COLO668 (cell line): Measurements from ENCODE around the gene COL9A2.

Source experiments
- DNase-seq: peaks from one replicate; lab custom pipeline; 2025; ENCODE audit not compliant: unreplicated experiment; lab: John Stamatoyannopoulos, UW

The COL9A2 gene

GRCh38 chr1:40305451-40305850, 11.6 kb downstream of the COL9A2 start:
- DNase-seq = no peak

DNA sequence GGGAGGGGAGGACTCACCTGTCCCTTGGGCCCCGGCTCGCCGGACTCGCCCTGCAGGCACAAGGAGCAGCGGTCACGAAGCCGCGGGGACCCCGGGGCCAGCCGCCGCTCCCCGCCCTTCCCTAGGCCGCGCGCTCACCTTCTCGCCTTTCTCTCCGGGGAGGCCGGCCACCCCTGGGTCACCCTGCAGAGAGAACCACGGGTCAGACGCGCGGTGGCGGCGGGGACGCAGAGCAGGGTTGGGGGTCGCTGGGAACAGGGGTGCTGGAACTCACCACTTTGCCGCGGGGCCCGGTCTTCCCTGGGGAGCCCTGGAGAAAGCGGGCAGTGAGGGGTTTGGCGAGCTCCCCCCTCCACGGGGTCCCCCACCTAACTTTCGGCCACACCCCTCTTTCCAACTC, 13.3 kb downstream of the COL9A2 start:
- DNase-seq = no peak

DNA sequence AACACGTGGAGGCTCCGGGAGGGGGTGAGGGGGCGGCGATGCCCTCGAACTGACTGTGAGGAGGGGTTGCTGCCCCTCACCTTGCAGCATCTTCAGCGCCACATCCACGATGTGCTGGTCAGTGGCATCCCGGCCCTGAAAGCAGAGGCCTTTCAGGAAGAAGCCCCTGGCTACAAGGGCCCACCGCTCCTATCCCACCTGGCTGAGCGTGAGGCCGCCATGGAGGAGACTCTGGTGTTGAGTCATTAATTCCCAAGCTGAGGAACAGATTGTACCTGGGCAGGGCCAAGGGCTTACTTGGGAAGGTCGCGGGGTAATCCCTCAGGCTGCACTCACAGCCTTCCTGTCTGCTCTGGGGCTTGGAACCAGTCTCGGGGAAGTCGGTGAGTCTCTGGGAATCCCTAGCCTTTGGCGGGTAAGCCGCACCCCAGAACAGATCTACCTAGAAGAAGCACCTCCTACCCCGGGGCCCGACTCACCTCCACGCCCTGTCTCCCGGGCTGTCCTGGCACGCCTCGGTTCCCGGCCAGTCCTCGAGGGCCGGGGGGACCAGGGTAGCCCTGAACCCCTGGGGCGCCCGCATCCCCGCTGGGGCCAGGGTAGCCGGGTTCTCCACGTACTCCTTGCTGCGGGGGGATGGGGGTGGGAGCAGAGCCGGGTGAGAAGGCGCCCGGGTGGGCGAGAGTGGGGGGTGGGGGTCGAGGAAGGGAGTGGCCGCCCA, 13.9 kb downstream of the COL9A2 start:
- no peak for DNase-seq

DNA sequence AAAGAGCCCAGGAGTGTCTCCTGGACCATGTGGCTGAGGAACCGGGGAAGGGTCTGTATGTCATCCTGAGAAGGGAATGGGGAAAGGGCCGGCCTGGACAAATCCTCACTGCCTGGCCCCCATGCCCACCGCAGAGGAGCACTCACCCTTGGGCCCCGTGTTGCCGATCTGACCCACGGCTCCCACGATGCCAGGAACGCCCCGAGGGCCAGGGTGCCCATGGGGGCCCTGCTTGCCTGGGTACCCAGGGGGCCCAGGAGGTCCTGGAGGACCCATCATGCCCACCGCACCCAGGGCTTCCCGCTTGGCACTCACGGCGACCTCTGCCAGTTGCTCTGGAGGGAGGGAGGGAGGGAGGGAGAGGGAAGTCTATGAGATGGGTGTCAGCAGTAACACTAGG, 14.6 kb downstream of the COL9A2 start:
- DNase-seq = no peak

DNA sequence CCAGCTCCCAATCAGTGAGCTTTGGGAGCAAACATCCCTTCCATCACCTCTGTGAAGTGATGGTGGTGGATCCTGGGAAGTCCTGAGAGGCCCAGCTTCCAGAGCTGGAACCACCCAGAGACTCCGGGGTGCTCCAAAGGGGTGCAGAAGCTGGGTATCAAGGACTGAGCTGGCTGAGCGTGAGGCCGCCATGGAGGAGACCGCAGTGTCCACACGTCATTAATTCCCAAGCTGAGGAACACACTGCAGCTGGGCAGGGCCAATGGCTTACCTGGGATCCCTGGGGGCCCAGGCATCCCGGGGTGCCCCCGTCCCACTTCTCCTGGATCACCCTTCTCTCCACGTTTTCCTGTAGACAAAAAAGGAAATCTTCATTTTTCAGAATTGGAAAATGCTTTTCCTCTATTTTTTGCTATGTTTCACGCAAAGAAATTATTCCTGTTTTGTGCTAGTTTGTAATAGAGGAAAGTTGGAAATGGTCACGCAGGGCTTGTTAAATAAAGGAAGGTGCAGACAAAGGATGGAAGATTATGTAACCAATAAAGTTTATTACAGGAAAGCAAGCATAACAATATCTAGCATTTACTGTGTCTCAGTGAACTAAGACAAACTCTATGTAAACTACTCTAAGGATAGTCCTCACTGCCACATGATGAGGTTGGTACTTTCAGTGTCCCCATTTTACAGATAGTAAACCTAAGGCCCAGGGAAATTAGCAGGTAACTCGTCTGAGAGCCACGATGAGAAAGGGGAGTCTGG, 15.4 kb downstream of the COL9A2 start:
- DNase-seq = no peak

DNA sequence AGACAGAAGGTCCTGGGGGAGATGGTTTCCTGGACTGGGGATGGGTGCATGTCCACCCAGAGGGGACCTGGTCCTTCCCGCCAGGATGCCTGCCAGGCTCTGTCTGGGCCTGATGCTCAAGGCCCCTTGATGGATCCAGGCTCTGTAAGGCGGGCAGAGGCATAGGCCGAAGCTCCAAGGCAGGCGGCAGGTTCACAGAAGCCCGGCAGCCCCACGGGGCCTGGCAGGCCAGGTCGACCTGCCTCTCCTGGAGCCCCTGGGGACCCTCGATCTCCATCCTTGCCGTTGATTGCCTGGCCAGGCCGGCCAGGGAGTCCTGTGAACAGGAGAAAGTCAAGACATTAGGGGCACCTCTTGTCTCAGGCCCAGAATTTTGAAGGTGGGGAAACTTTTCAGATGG, 16.0 kb downstream of the COL9A2 start:
- no peak for DNase-seq

- no peak for DNase-seq
Measured at GRCh38 chr1:40300651-40301050, 16.4 kb downstream of the COL9A2 start.

DNA sequence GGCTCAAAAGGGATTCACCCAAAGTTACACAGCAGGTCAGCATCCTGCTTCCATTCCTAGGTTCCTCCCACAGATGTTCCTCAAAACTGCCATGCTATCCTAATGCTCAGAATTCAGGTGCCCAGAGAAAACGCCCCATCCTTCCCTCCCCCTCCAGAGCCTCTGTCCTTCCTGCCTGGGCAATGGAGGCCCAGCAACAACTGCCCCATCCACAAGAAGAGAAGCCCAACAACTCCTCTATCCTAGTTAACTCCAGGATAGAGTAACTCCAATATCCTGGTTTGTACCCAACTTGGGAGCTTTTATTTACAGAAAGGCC, 16.9 kb downstream of the COL9A2 start:
- no peak for DNase-seq

- no peak for DNase-seq
Measured at GRCh38 chr1:40299366-40300248, 17.5 kb downstream of the COL9A2 start.

DNA sequence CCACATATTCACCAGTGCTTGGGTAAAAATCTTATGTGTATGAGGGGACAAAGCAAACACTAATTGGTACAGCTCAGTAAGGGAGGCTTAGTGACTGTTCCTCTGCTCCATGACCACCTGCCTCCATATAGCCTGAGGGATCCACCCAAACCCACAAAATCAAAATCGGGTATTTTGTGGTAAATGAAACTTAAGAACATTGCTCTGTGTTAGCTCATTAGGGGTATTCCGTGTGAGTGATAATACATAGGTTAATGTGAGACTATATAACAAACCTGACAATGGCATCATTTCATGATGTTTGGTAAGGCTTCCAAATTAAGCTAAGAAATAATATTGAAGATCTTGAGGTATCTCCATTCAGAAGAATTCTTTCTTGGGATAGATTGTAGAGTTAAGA, 25.8 kb downstream of the COL9A2 start:
- DNase-seq = no peak

- no peak for DNase-seq
Measured at GRCh38 chr1:40281853-40282252, 35.2 kb downstream of the COL9A2 start.

DNA sequence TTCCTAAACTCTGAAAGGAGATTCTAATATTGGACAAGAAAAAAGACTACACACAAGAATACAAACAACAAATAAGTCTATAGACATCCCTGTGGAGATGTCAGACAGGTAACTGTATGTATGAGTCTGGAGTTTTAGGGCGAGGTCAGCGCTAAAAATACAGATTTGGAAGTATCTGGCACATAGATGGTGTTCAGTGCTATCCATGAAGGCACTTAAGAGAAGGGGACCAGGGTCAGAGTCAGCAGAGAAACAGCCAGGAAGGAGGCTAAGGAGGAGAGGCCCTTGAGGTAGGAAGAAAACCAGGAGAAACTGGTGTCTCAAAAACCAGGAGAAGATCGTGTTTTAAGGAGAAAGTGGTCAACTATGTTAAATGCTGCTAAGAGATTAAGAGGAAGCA, 41.0 kb downstream of the COL9A2 start:
- DNase-seq = no peak

GRCh38 chr1:40274331-40274730, 42.8 kb downstream of the COL9A2 start:
- no peak for DNase-seq

- DNase-seq = no peak
Measured at GRCh38 chr1:40273547-40274166, 43.4 kb downstream of the COL9A2 start.

- DNase-seq = no peak
Measured at GRCh38 chr1:40272653-40273213, 44.4 kb downstream of the COL9A2 start.

DNA sequence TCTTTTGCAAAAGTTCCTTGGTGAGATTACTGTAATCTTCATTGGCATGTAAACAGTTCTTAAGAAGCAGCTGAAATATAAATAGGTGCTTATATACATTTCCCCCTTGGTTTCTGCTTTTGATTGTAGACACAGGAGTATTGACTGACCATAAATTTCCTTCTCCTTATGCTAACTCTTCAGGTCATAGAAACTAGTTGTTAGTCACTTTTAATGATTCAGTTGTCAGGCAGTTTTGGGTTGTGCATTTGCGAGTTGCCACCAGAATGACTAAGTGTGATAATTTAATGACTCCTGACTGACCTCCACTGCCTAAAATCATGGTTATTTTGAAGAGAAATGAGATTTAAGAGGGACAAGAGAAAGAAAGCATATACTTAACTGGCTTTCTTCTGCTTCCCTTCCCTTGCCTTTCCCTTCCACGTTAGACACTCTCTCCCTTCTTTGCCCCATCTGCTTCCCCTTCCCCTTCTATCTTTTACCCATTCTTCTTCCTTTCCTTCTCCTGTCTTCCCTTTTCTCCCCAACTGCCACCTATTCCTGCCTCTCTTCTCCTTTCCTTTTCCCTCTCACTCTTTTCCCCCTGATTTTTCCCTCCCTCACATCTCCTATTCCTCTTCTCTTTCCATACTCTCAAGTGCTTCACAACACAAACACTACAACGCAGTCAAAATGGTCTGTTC, 46.8 kb downstream of the COL9A2 start:
- DNase-seq = no peak

GRCh38 chr1:40268211-40268610, 48.9 kb downstream of the COL9A2 start:
- DNase-seq = no peak

DNA sequence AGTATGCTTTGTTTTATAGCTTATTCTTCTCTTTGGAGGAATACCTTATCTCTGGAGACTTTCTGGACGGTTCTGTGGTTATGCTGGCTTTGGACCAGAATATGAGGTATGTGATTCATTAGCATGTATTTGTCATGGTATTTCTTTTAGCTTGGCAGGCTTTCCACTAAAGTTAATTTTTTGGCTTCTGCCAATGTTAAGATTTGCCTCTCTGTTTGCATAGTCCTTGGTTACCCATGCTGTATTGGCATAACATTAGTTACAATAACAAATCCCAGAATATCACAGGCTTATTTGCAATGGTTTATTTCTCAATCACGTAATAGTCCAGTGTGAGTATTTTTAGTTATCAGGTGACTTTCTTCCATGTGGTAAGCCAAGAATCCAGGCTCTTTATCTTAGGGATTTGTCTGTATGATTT, 49.3 kb downstream of the COL9A2 start:
- no peak for DNase-seq

- no peak for DNase-seq
Measured at GRCh38 chr1:40266786-40267535, 50.1 kb downstream of the COL9A2 start.

GRCh38 chr1:40265919-40266318, 51.2 kb downstream of the COL9A2 start:
- no peak for DNase-seq
